ENCODE measurements around the gene LTBP3.

Gene LTBP3

DNA sequence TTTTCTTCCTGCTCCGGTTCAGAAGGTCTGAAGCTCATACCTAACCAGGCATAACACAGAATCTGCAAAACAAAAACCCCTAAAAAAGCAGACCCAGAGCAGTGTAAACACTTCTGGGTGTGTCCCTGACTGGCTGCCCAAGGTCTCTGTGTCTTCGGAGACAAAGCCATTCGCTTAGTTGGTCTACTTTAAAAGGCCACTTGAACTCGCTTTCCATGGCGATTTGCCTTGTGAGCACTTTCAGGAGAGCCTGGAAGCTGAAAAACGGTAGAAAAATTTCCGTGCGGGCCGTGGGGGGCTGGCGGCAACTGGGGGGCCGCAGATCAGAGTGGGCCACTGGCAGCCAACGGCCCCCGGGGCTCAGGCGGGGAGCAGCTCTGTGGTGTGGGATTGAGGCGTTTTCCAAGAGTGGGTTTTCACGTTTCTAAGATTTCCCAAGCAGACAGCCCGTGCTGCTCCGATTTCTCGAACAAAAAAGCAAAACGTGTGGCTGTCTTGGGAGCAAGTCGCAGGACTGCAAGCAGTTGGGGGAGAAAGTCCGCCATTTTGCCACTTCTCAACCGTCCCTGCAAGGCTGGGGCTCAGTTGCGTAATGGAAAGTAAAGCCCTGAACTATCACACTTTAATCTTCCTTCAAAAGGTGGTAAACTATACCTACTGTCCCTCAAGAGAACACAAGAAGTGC lies 60.0 kb downstream of the LTBP3 start:
- peaks cover 42% of the 10 kb centered on the region for H3K79me1 ChIP-seq (ENCODE audit: low read length)
- peak overlapping the region; percentile 57 for H2AFZ ChIP-seq (ENCODE audit: insufficient read depth, low read length, poor library complexity)
- peak overlapping the region; percentile 93 for H4K12ac ChIP-seq (ENCODE audit: low read depth, low read length)
- H3K36me3 ChIP-seq (ENCODE audit: control insufficient read depth in 1 of 2, insufficient read depth in 2 of 2, low read length in 2 of 2): peaks cover 4 to 11% of the 10 kb centered on the region in 2 experiments
- H3K23ac ChIP-seq (ENCODE audit: low read length): no peak overlapping the region
- H3K4me1 ChIP-seq (ENCODE audit: control insufficient read depth in 1 of 2, insufficient read depth in 2 of 2, low read length in 2 of 2): peaks cover 11 to 25% of the 10 kb centered on the region in 2 experiments
- peak overlapping the region; percentile 94 for H2AK5ac ChIP-seq (ENCODE audit: low read length)
- H3K27ac ChIP-seq (ENCODE audit: low read depth, low read length): peak overlapping the region; percentile 99
- H2BK5ac ChIP-seq (ENCODE audit: low read depth, low read length, poor library complexity): peak overlapping the region; percentile 100
- no peaks in the 10 kb centered on the region for H3K27me3 ChIP-seq (ENCODE audit: insufficient read depth, low read length)
- peaks cover 37% of the 10 kb centered on the region for H3K79me2 ChIP-seq (ENCODE audit: control insufficient read depth, insufficient read depth, low read length, poor library complexity)
- H3K14ac ChIP-seq (ENCODE audit: low read length): peak overlapping the region; percentile 98
- H3K4me3 ChIP-seq (ENCODE audit: low read depth, low read length): peak overlapping the region; percentile 8
- peak overlapping the region; percentile 81 for H2BK12ac ChIP-seq (ENCODE audit: low read length)
- H3K18ac ChIP-seq (ENCODE audit: low read length): peak overlapping the region; percentile 98
- peak overlapping the region; percentile 90 for H3K4ac ChIP-seq (ENCODE audit: low read depth, low read length)
- no peaks in the 10 kb centered on the region for H3K9me3 ChIP-seq (ENCODE audit: insufficient read depth, low read depth, low read length)
- peak overlapping the region; percentile 99 for H4K91ac ChIP-seq (ENCODE audit: low read depth, low read length)
- peak overlapping the region; percentile 98 for H2BK120ac ChIP-seq (ENCODE audit: insufficient read depth, low read length, poor library complexity)
- WGBS (ENCODE audit: extremely low coverage, insufficient coverage, insufficient read length): no CpG with 5 or more reads among the region's 24 CpGs
- peak overlapping the region; percentile 92 for H4K8ac ChIP-seq (ENCODE audit: low read depth, low read length)
- H3K4me2 ChIP-seq (ENCODE audit: low read length): peak overlapping the region; percentile 69
- peak; percentile 17 to 69 for DNase-seq
- peak overlapping the region; percentile 98 for H3K9ac ChIP-seq (ENCODE audit: low read length)

GRCh38 chr11:65497141-65498041 lies 60.8 kb downstream of the LTBP3 start:
- H4K91ac ChIP-seq (ENCODE audit: low read depth, low read length): peak overlapping the region; percentile 99
- H3K36me3 ChIP-seq (ENCODE audit: control insufficient read depth in 1 of 2, insufficient read depth in 2 of 2, low read length in 2 of 2): peaks cover 4 to 7% of the 10 kb centered on the region in 2 experiments
- DNase-seq: peak; percentile 99 to 100
- peak overlapping the region; percentile 100 for H2BK5ac ChIP-seq (ENCODE audit: low read depth, low read length, poor library complexity)
- H3K4me3 ChIP-seq (ENCODE audit: low read depth, low read length): peak overlapping the region; percentile 63
- peak overlapping the region; percentile 96 for H3K18ac ChIP-seq (ENCODE audit: low read length)
- H3K23ac ChIP-seq (ENCODE audit: low read length): no peak overlapping the region
- peak overlapping the region; percentile 93 for H4K12ac ChIP-seq (ENCODE audit: low read depth, low read length)
- peaks cover 17 to 30% of the 10 kb centered on the region in 2 experiments for H3K4me1 ChIP-seq (ENCODE audit: control insufficient read depth in 1 of 2, insufficient read depth in 2 of 2, low read length in 2 of 2)
- peak overlapping the region; percentile 94 for H3K4ac ChIP-seq (ENCODE audit: low read depth, low read length)
- H3K9ac ChIP-seq (ENCODE audit: low read length): peak overlapping the region; percentile 98
- H4K8ac ChIP-seq (ENCODE audit: low read depth, low read length): peak overlapping the region; percentile 92
- H3K27ac ChIP-seq (ENCODE audit: low read depth, low read length): peak overlapping the region; percentile 99
- peaks cover 38% of the 10 kb centered on the region for H3K79me2 ChIP-seq (ENCODE audit: control insufficient read depth, insufficient read depth, low read length, poor library complexity)
- no peak overlapping the region for H2AFZ ChIP-seq (ENCODE audit: insufficient read depth, low read length, poor library complexity)
- H3K14ac ChIP-seq (ENCODE audit: low read length): peak overlapping the region; percentile 98
- peak overlapping the region; percentile 98 for H2BK120ac ChIP-seq (ENCODE audit: insufficient read depth, low read length, poor library complexity)
- peak overlapping the region; percentile 94 for H2AK5ac ChIP-seq (ENCODE audit: low read length)
- no peaks in the 10 kb centered on the region for H3K27me3 ChIP-seq (ENCODE audit: insufficient read depth, low read length)
- H2BK12ac ChIP-seq (ENCODE audit: low read length): peak overlapping the region; percentile 100
- WGBS (ENCODE audit: extremely low coverage, insufficient coverage, insufficient read length): no CpG with 5 or more reads among the region's 61 CpGs
- peak overlapping the region; percentile 69 for H3K4me2 ChIP-seq (ENCODE audit: low read length)
- no peaks in the 10 kb centered on the region for H3K9me3 ChIP-seq (ENCODE audit: insufficient read depth, low read depth, low read length)
- peaks cover 49% of the 10 kb centered on the region for H3K79me1 ChIP-seq (ENCODE audit: low read length)

GRCh38 chr11:65496304-65497140 lies 61.6 kb downstream of the LTBP3 start:
- H3K4me1 ChIP-seq (ENCODE audit: control insufficient read depth in 1 of 2, insufficient read depth in 2 of 2, low read length in 2 of 2): peaks cover 26 to 39% of the 10 kb centered on the region in 2 experiments
- H4K12ac ChIP-seq (ENCODE audit: low read depth, low read length): peak overlapping the region; percentile 74
- H3K27me3 ChIP-seq (ENCODE audit: insufficient read depth, low read length): no peaks in the 10 kb centered on the region
- H2BK5ac ChIP-seq (ENCODE audit: low read depth, low read length, poor library complexity): peak overlapping the region; percentile 99
- H2BK12ac ChIP-seq (ENCODE audit: low read length): peak overlapping the region; percentile 100
- peak overlapping the region; percentile 88 for H2AK5ac ChIP-seq (ENCODE audit: low read length)
- peak overlapping the region; percentile 72 for H3K9ac ChIP-seq (ENCODE audit: low read length)
- H4K91ac ChIP-seq (ENCODE audit: low read depth, low read length): peak overlapping the region; percentile 98
- H2AFZ ChIP-seq (ENCODE audit: insufficient read depth, low read length, poor library complexity): no peak overlapping the region
- peak overlapping the region; percentile 91 for H3K18ac ChIP-seq (ENCODE audit: low read length)
- H2BK120ac ChIP-seq (ENCODE audit: insufficient read depth, low read length, poor library complexity): peak overlapping the region; percentile 98
- H3K4me2 ChIP-seq (ENCODE audit: low read length): peak overlapping the region; percentile 30
- peak in 1 of 2 donors; percentile 7 for DNase-seq
- peak overlapping the region; percentile 96 for H3K14ac ChIP-seq (ENCODE audit: low read length)
- no peaks in the 10 kb centered on the region for H3K9me3 ChIP-seq (ENCODE audit: insufficient read depth, low read depth, low read length)
- H3K4me3 ChIP-seq (ENCODE audit: low read depth, low read length): no peak overlapping the region
- H3K4ac ChIP-seq (ENCODE audit: low read depth, low read length): peak overlapping the region; percentile 94
- no CpG with 5 or more reads among the region's 15 CpGs for WGBS (ENCODE audit: extremely low coverage, insufficient coverage, insufficient read length)
- peak overlapping the region; percentile 91 for H4K8ac ChIP-seq (ENCODE audit: low read depth, low read length)
- H3K27ac ChIP-seq (ENCODE audit: low read depth, low read length): peak overlapping the region; percentile 88
- H3K79me2 ChIP-seq (ENCODE audit: control insufficient read depth, insufficient read depth, low read length, poor library complexity): peaks cover 39% of the 10 kb centered on the region
- H3K23ac ChIP-seq (ENCODE audit: low read length): no peak overlapping the region
- peaks cover 58% of the 10 kb centered on the region for H3K79me1 ChIP-seq (ENCODE audit: low read length)
- H3K36me3 ChIP-seq (ENCODE audit: control insufficient read depth in 1 of 2, insufficient read depth in 2 of 2, low read length in 2 of 2): peaks cover 4 to 5% of the 10 kb centered on the region in 2 experiments

Measured in trophoblast cell (in vitro differentiated cells and primary cell).